Panc1 (cell line): ENCODE results near the gene CDH13. TPM values are rescaled to one million over a fixed set of nuclear protein-coding genes. Genes with fewer than 3 reads are reported as not detected.

Experiments used
- ATAC-seq: fragments of 200-7000 bp; cut with Tn5 transposase; 2 replicates; pipeline ENCODE4 v1.9.1; 2020; ENCODE audit warnings: mild to moderate bottlenecking, moderate library complexity
- BruUV-seq: library from RNA; stranded (reverse); fragments of 400-500 nt; replicated peaks from 2 replicates; lab custom pipeline; 2021; lab: Mats Ljungman, UMichigan
- CTCF ChIA-PET: fragments of 300-600 bp; sonication (Branson Sonifier 250); formaldehyde crosslinking; loops from one replicate; lab custom pipeline; 2022; ENCODE audit warnings: antibody characterized with exemption; lab: Charles Lee
- POLR2A ChIA-PET: fragments of 300-600 bp; sonication (Branson Sonifier 250); formaldehyde crosslinking; loops from one replicate; lab custom pipeline; 2022; ENCODE audit warnings: antibody characterized with exemption; lab: Charles Lee
- DNase-seq: peaks from one replicate; pipeline ENCODE4 v3.0.0-alpha.2; 2010; ENCODE audit warnings: low read depth, low spot score
- H3K27ac ChIP-seq: 2 replicates; pipeline ENCODE4 v1.5.1; 2011; ENCODE audit warnings: mild to moderate bottlenecking, low read length, inconsistent platforms
- H3K27me3 ChIP-seq: fragments of 200-500 bp; sonication (Bioruptor generic); 2 replicates; pipeline ENCODE4 v1.6.0; 2014; ENCODE audit warnings: low read length, inconsistent platforms; ENCODE audit not compliant: control insufficient read depth, insufficient read depth
- H3K36me3 ChIP-seq: fragments of 200-500 bp; sonication (Bioruptor generic); 2 replicates; pipeline ENCODE4 v1.5.1; 2014; ENCODE audit warnings: inconsistent platforms, mild to moderate bottlenecking, low read length, moderate library complexity; ENCODE audit not compliant: control insufficient read depth, insufficient read depth
- H3K4me1 ChIP-seq: 2 replicates; pipeline ENCODE4 v1.5.1; 2011; ENCODE audit warnings: inconsistent platforms, mild to moderate bottlenecking, low read length, moderate library complexity; ENCODE audit not compliant: control insufficient read depth, insufficient read depth
- H3K4me3 ChIP-seq, 2 experiments: 2 replicates each; pipeline ENCODE4 v1.5.1; 2011 to 2012; ENCODE audit warnings: low read depth in 2 of 2, low read length in 2 of 2, mild to moderate bottlenecking in 2 of 2, inconsistent platforms in 1 of 2, moderate library complexity in 1 of 2
- H3K9me3 ChIP-seq: fragments of 200-500 bp; sonication (Bioruptor generic); 2 replicates; pipeline ENCODE4 v1.5.1; 2014; ENCODE audit warnings: low read depth, mild to moderate bottlenecking, inconsistent platforms, low read length, moderate library complexity; ENCODE audit not compliant: control insufficient read depth, insufficient read depth
- CTCF ChIP-seq: fragments of 450-650 bp; IDR thresholded peaks from 2 replicates; pipeline ENCODE4 v1.5.1; 2017; ENCODE audit warnings: mild to moderate bottlenecking
- POLR2AphosphoS5 ChIP-seq: IDR thresholded peaks from 2 replicates; pipeline ENCODE4 v1.6.1; 2012; ENCODE audit warnings: mild to moderate bottlenecking, low read depth, low read length, moderate library complexity
- REST ChIP-seq, 2 experiments: IDR thresholded peaks; 2 replicates each; pipeline ENCODE4 v1.6.1; 2011 to 2012; ENCODE audit warnings: low read depth in 2 of 2, control low read depth in 1 of 2, low read length in 1 of 2, mild to moderate bottlenecking in 1 of 2, moderate library complexity in 1 of 2; ENCODE audit not compliant: insufficient read depth in 1 of 2
- SIN3A ChIP-seq: IDR thresholded peaks from 2 replicates; pipeline ENCODE4 v1.6.1; 2012; ENCODE audit warnings: low read depth, mild to moderate bottlenecking, low read length, moderate library complexity, borderline replicate concordance; ENCODE audit not compliant: insufficient read depth
- TCF7L2 ChIP-seq: IDR thresholded peaks from 2 replicates; pipeline ENCODE4 v1.6.1; 2011; ENCODE audit warnings: mild to moderate bottlenecking, low read depth, low read length, inconsistent platforms
- in situ Hi-C: cut with HindIII; loops from 2 replicates; pipeline ENCODE4 v1.10.0; 2016; ENCODE audit warnings: low sequenced_read_pairs, low pct_unique_long_range_greater_than_20kb
- intact Hi-C: fragments of 100-400 bp; cut with micrococcal nuclease; formaldehyde crosslinking; loops from one replicate; pipeline ENCODE4 v1.10.0; 2022; ENCODE audit not compliant: unreplicated experiment
- total RNA-seq: library from RNA; stranded (reverse); gene quantifications from one replicate; pipeline ENCODE4 v1.2.1, GENCODE V29; 2021; ENCODE audit not compliant: unreplicated experiment

CDH13 gene
- total RNA-seq, 1 experiment from 2014 or later: not detected

DNA sequence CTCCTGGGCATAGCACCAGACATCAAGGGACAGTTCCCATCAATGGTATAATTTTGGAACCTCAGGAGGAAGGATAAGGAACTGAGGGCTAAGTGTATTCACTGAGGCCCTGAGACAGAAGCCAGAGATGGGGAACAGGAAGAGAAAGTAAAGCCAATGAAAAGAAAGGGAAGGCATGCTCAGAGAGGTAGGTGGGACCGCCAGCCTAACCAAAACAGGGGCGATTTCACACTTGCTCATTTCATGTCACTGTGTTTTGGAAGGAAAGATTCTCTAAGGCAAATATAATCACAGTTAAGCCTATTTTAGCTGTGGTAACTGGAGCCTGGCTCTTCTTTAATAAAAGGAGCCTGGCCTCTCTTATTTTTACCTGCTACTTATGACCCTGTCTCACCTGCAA lies 411.1 kb downstream of the CDH13 start:
- no TSS peak for BruUV-seq
- Histone ChIP-seq H3K36me3 (no peaks in the 10 kb centered on the region), H3K9me3 (no peaks in the 10 kb centered on the region), H3K4me1 (no peaks in the 10 kb centered on the region), H3K27ac (no peak overlapping the region), H3K4me3 (no peak overlapping the region), H3K27me3 (no peaks in the 10 kb centered on the region)
- intact Hi-C loops (no loop called here), in situ Hi-C loops (no loop called here)
- ATAC-seq: no peak
- DNase-seq: no peak
- ChIA-PET POLR2A (no interaction called here), CTCF (no interaction called here)
- TF ChIP-seq TCF7L2 (no peak), CTCF (no peak), REST (IDR thresholded peaks at IDR 0.05; ENCODE audit: insufficient read depth in 1 of 2, low read depth in 2 of 2, low read length in 1 of 2) (no peak), POLR2AphosphoS5 (no peak), SIN3A (no peak)

DNA sequence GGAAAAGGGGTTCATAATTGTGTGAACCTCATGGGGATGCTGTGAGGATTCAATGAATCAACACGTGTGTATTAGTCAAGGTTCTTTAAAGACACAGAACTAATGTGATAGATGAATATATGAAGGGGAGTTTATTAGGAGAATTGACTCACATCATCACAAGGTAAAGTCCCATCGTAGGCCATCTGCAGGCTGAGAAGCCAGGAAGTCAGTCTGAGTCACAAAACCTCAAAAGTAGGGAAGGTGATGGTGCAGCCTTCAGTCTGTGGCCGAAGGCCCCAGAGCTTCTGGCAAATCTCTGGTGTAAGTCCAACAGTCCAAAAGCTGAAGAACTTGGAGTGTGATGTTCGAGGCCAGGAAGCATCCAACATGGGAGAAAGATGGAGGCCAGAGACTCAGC lies 413.4 kb downstream of the CDH13 start:
- Histone ChIP-seq H3K4me1 (no peaks in the 10 kb centered on the region), H3K4me3 (no peak overlapping the region), H3K36me3 (no peaks in the 10 kb centered on the region), H3K27me3 (no peaks in the 10 kb centered on the region), H3K9me3 (no peaks in the 10 kb centered on the region), H3K27ac (no peak overlapping the region)
- no TSS peak for BruUV-seq
- DNase-seq: no peak
- ChIA-PET CTCF (no interaction called here), POLR2A (no interaction called here)
- in situ Hi-C loops (no loop called here), intact Hi-C loops (no loop called here)
- no peak for ATAC-seq
- TF ChIP-seq SIN3A: no peak
- no peak for TF ChIP-seq TCF7L2
- TF ChIP-seq REST (IDR thresholded peaks at IDR 0.05; ENCODE audit: insufficient read depth in 1 of 2, low read depth in 2 of 2, low read length in 1 of 2): no peak
- no peak for TF ChIP-seq CTCF
- no peak for TF ChIP-seq POLR2AphosphoS5
